Measurements from ENCODE around the gene KRTAP22-2.

KRTAP22-2 gene

GRCh38 chr21:30563072-30563471 lies 27.1 kb downstream of the KRTAP22-2 start:
- no peak for DNase-seq (ENCODE audit: low read depth)

GRCh38 chr21:30561957-30562356 lies 28.2 kb downstream of the KRTAP22-2 start:
- no peak for DNase-seq (ENCODE audit: low read depth)

DNA sequence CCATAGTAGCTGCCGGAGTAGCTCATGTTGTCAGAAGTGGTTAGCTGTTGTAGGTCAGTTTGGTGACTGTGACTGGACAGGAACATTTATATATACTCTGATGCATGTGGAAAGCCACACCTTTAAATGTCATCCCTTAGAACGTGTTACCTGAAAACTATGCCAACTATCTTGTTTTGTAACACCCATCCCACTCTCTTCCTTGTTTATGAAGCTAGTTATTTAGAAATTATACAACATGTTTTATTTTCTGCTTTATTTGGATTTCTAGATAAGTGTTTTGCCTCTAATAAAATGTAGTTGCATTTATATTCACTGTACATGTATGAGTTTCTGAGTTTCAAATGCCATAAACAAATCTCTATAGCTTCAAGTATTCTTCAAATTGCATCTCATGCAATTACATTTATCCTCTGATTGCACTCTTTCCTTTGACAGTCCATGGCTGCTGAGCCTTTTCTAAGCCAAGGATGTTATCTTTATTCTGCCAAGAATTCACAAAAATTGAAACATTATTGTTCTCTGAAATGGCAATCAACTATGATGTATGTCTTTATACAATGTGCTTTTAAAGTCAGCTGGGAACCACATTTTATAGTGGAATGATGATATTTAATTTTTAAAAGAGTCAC lies 28.8 kb downstream of the KRTAP22-2 start, which contains the start of gene KRTAP19-7:
KRTAP19-7 (minus strand) TSS at position 51 of the 632 bp plus-strand sequence; CDS start at position 26, 25 bp downstream.
- DNase-seq (ENCODE audit: low read depth), result no peak

- DNase-seq (ENCODE audit: low read depth), result no peak
Measured at GRCh38 chr21:30555095-30555494, 35.1 kb downstream of the KRTAP22-2 start.

DNA sequence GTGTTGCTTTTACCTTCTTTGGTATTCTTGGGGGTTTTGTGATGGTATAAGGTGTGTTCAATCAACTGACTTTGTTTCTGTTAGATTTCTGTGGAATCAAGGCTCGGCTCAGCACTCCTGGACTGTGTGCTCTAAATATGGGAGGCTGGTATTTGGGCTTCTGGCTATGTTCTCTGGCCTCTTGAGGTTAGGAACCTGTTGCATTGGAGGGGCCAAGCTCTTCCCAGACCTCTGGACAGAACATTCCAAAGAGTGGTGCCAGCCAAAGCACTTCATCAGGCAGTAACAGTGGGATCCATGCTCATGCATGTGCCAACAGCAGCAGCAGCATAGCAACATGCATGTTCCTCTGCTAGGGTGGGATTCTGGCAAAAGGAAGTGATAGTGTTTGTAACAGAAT lies 37.4 kb downstream of the KRTAP22-2 start:
- DNase-seq (ENCODE audit: low read depth), result no peak

- no peak for DNase-seq (ENCODE audit: low read depth)
Measured at GRCh38 chr21:30541764-30542163, 48.4 kb downstream of the KRTAP22-2 start, which contains the start of gene KRTAP19-6. TSS of gene KRTAP19-6 (minus strand) at chr21:30541864. CDS start at chr21:30541833, 31 bp downstream.

Data from non-pigmented ciliary epithelial cell (primary cell).